SK-N-SH (cell line): Measurements from ENCODE around the gene CABLES2. TPM values are rescaled to one million over a fixed set of nuclear protein-coding genes. Genes with fewer than 3 reads are reported as not detected.

Experiments used
- CTCF ChIA-PET: fragments of 300-600, 350-600 bp; formaldehyde crosslinking; extraction: SDS; loops from one replicate; lab custom pipeline; 2021; lab: Yijun Ruan, JAX
- POLR2A ChIA-PET: fragments of 350-600 bp; sonication (Branson Sonifier 250); formaldehyde crosslinking; extraction: SDS; loops from one replicate; lab custom pipeline; 2020; ENCODE audit warnings: antibody characterized with exemption, inconsistent platforms; lab: Yijun Ruan, JAX
- DNase-seq: peaks from one replicate; pipeline ENCODE4 v3.0.0; 2012
- H2AFZ ChIP-seq: fragments of 200-600 bp; sonication (generic); 2 replicates; pipeline ENCODE4 v1.8.1; 2016; ENCODE audit warnings: antibody characterized with exemption, mild to moderate bottlenecking, low read depth
- H3F3A ChIP-seq: fragments of 200-600 bp; sonication (generic); replicated peaks from 2 replicates; pipeline ENCODE3; 2016; ENCODE audit warnings: antibody characterized with exemption, mild to moderate bottlenecking; ENCODE audit not compliant: insufficient read depth
- H3K27ac ChIP-seq, 2 experiments: fragments of 200-500 bp in 1 of 2; fragments of 200-600 bp in 1 of 2; sonication (Bioruptor generic) in 1 of 2; sonication (generic), shearing (Covaris generic) in 1 of 2; 2 replicates each; pipeline versions ENCODE4 v1.5.1 to v1.6.1; 2014 to 2016; ENCODE audit warnings: low read depth in 2 of 2, inconsistent platforms in 1 of 2, low read length in 1 of 2, mild to moderate bottlenecking in 1 of 2, mixed read lengths in 1 of 2
- H3K27me3 ChIP-seq: fragments of 200-600 bp; sonication (generic), shearing (Covaris generic); 2 replicates; pipeline ENCODE4 v1.6.1; 2016; ENCODE audit warnings: mixed run types; ENCODE audit not compliant: insufficient read depth
- H3K36me3 ChIP-seq, 2 experiments: fragments of 200-500 bp in 1 of 2; fragments of 200-600 bp in 1 of 2; sonication (Bioruptor generic) in 1 of 2; sonication (generic) in 1 of 2; replicated peaks in 1 of 2; 2 replicates each; pipeline versions ENCODE3 to v1.5.1; 2014 to 2016; ENCODE audit warnings: low read length in 1 of 2, mild to moderate bottlenecking in 1 of 2; ENCODE audit not compliant: insufficient read depth in 2 of 2, control insufficient read depth in 1 of 2
- H3K4me1 ChIP-seq, 2 experiments: fragments of 200-500 bp in 1 of 2; fragments of 200-600 bp in 1 of 2; sonication (Bioruptor generic) in 1 of 2; sonication (generic), shearing (Covaris generic) in 1 of 2; 2 replicates each; pipeline versions ENCODE4 v1.5.1 to v1.6.1; 2014 to 2016; ENCODE audit warnings: low read depth in 1 of 2, low read length in 1 of 2, mixed run types in 1 of 2; ENCODE audit not compliant: insufficient read depth in 2 of 2, control insufficient read depth in 1 of 2
- H3K4me2 ChIP-seq: fragments of 200-600 bp; sonication (generic), shearing (Covaris generic); 2 replicates; pipeline ENCODE4 v1.6.1; 2017; ENCODE audit warnings: mixed run types
- H3K4me3 ChIP-seq, 2 experiments: fragments of 200-500 bp in 1 of 2; fragments of 200-600 bp in 1 of 2; sonication (Bioruptor generic) in 1 of 2; sonication (generic), shearing (Covaris generic) in 1 of 2; 2 replicates each; pipeline versions ENCODE4 v1.5.1 to v1.8.1; 2014 to 2016; ENCODE audit warnings: low read depth in 2 of 2, inconsistent platforms in 1 of 2, low read length in 1 of 2, mild to moderate bottlenecking in 1 of 2, mixed read lengths in 1 of 2, moderate library complexity in 1 of 2
- H3K79me2 ChIP-seq: fragments of 200-600 bp; sonication (generic); 2 replicates; pipeline ENCODE4 v1.8.1; 2017; ENCODE audit warnings: mild to moderate bottlenecking; ENCODE audit not compliant: insufficient read depth
- H3K9ac ChIP-seq: fragments of 200-600 bp; sonication (generic); 2 replicates; pipeline ENCODE4 v1.6.1; 2017; ENCODE audit warnings: mixed run types
- H3K9me2 ChIP-seq: fragments of 200-600 bp; sonication (generic); 2 replicates; pipeline ENCODE4 v1.6.1; 2017; ENCODE audit warnings: mixed run types
- H3K9me3 ChIP-seq: fragments of 200-600 bp; sonication (generic); 2 replicates; pipeline ENCODE4 v1.6.1; 2017; ENCODE audit warnings: mixed run types, mild to moderate bottlenecking, moderate library complexity
- H4K20me1 ChIP-seq: fragments of 200-600 bp; sonication (generic); 2 replicates; pipeline ENCODE4 v1.6.1; 2017; ENCODE audit warnings: mild to moderate bottlenecking, mixed run types; ENCODE audit not compliant: insufficient read depth
- CHD2 ChIP-seq: fragments of 150-350 bp; IDR thresholded peaks from 2 replicates; pipeline ENCODE4 v1.6.1; 2018; ENCODE audit warnings: low read length; ENCODE audit not compliant: partially characterized antibody
- FOSL2 ChIP-seq: IDR thresholded peaks from 2 replicates; pipeline ENCODE4 v1.4.0; 2012; ENCODE audit warnings: low read depth, mild to moderate bottlenecking, moderate library complexity, borderline replicate concordance
- FOXJ3 ChIP-seq: sonication (generic); formaldehyde crosslinking; IDR thresholded peaks from 2 replicates; pipeline ENCODE4 v1.5.1; 2020; ENCODE audit warnings: mild to moderate bottlenecking, missing genetic modification reagents
- GATA2 ChIP-seq: sonication (generic); formaldehyde crosslinking; IDR thresholded peaks from 2 replicates; pipeline ENCODE4 v1.5.0; 2020; ENCODE audit warnings: mild to moderate bottlenecking, missing genetic modification reagents
- RFX5 ChIP-seq: IDR thresholded peaks from 2 replicates; pipeline ENCODE4 v1.6.1; 2012; ENCODE audit warnings: mild to moderate bottlenecking, improper control_type of control experiment, low read length
- RXRA ChIP-seq: IDR thresholded peaks from 2 replicates; pipeline ENCODE4 v1.4.0; 2012; ENCODE audit warnings: low read depth, mild to moderate bottlenecking, borderline replicate concordance
- SMC3 ChIP-seq: IDR thresholded peaks from 2 replicates; pipeline ENCODE4 v1.6.1; 2012; ENCODE audit warnings: low read depth, low read length, improper control_type of control experiment
- TCF12 ChIP-seq: IDR thresholded peaks from 2 replicates; pipeline ENCODE4 v1.4.0; 2012
- WGBS: methylation state at CpG from one replicate; pipeline ENCODE4 v1.1.6; 2017; ENCODE audit warnings: low lambda C conversion rate; 5-methylcytosine and 5-hydroxymethylcytosine counted together
- polyA plus RNA-seq, 3 experiments: library from polyadenylated mRNA; depleted of rRNA; stranded (reverse); fragments of >200 nt; gene quantifications; 2 replicates each; pipeline ENCODE4 v1.2.3, GENCODE V29; 2012
- TF ChIP-seq, protein P1 (sequence below): fragments of 200-600 bp; sonication (generic); IDR thresholded peaks from 2 replicates; pipeline ENCODE4 v1.6.1; 2017; ENCODE audit warnings: antibody characterized with exemption, mild to moderate bottlenecking, moderate library complexity
- TF ChIP-seq, protein P2 (sequence below): IDR thresholded peaks from 2 replicates; pipeline ENCODE4 v1.4.0; 2012; ENCODE audit warnings: low read depth
- TF ChIP-seq, protein P3 (sequence below): IDR thresholded peaks from 2 replicates; pipeline ENCODE4 v1.4.0; 2012; ENCODE audit warnings: low read depth, borderline replicate concordance

The CABLES2 gene
- polyA plus RNA-seq, 1 of the 3 experiments (the other 2 are of a cell fraction), result 4.8 TPM

DNA sequence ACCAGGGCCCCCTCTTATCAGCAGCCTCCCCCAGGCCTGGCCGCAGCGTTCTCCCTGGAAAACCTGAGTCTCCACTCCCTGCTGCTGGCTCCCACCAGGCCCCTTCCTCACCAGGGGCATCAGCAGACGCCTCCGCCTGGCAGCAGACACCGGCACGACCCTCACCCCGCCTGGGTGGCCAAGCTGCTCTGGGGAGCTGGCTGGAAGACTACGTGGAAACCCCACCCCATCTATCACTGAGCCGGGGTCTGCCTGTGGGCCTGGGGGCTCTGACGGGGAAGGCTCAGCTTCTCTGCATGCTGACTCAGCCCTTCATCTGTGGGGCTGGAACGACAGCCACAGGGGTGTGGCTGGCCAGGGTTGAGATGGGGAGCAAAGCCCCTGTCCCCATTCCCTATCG, 39.4 kb upstream of the CABLES2 start:
- no peak for DNase-seq
- no peak overlapping the region for H3K4me2 ChIP-seq
- H3K27ac ChIP-seq, result no peak overlapping the region
- no peaks in the 10 kb centered on the region for H3K36me3 ChIP-seq
- no peaks in the 10 kb centered on the region for H3K79me2 ChIP-seq
- H3K27me3 ChIP-seq, result no peaks in the 10 kb centered on the region
- POLR2A ChIA-PET, result no interaction called here
- 56% methylated on average over 8 of the region's 12 CpGs for WGBS
- H3K9ac ChIP-seq, result no peak overlapping the region
- H4K20me1 ChIP-seq, result no peaks in the 10 kb centered on the region
- no peaks in the 10 kb centered on the region for H3K9me2 ChIP-seq
- H3K4me3 ChIP-seq, result no peak overlapping the region
- no peaks in the 10 kb centered on the region for H3K9me3 ChIP-seq
- TF ChIP-seq TCF12, result no peak
- no peak for TF ChIP-seq SMC3
- TF ChIP-seq, protein P1, sequence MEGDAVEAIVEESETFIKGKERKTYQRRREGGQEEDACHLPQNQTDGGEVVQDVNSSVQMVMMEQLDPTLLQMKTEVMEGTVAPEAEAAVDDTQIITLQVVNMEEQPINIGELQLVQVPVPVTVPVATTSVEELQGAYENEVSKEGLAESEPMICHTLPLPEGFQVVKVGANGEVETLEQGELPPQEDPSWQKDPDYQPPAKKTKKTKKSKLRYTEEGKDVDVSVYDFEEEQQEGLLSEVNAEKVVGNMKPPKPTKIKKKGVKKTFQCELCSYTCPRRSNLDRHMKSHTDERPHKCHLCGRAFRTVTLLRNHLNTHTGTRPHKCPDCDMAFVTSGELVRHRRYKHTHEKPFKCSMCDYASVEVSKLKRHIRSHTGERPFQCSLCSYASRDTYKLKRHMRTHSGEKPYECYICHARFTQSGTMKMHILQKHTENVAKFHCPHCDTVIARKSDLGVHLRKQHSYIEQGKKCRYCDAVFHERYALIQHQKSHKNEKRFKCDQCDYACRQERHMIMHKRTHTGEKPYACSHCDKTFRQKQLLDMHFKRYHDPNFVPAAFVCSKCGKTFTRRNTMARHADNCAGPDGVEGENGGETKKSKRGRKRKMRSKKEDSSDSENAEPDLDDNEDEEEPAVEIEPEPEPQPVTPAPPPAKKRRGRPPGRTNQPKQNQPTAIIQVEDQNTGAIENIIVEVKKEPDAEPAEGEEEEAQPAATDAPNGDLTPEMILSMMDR, result no peak
- TF ChIP-seq, protein P2, sequence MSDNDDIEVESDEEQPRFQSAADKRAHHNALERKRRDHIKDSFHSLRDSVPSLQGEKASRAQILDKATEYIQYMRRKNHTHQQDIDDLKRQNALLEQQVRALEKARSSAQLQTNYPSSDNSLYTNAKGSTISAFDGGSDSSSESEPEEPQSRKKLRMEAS, result no peak
- no peaks in the 10 kb centered on the region for H3F3A ChIP-seq
- peaks cover 0 to 8% of the 10 kb centered on the region in 2 experiments; a peak in 1 of 4 replicates for H3K4me1 ChIP-seq
- CTCF ChIA-PET, result interaction anchor here (1.1 kb wide), 1 partner anchor 46 kb away, joined by 3 read pairs; no protein-coding TSS in a partner anchor
- no peak overlapping the region for H2AFZ ChIP-seq

DNA sequence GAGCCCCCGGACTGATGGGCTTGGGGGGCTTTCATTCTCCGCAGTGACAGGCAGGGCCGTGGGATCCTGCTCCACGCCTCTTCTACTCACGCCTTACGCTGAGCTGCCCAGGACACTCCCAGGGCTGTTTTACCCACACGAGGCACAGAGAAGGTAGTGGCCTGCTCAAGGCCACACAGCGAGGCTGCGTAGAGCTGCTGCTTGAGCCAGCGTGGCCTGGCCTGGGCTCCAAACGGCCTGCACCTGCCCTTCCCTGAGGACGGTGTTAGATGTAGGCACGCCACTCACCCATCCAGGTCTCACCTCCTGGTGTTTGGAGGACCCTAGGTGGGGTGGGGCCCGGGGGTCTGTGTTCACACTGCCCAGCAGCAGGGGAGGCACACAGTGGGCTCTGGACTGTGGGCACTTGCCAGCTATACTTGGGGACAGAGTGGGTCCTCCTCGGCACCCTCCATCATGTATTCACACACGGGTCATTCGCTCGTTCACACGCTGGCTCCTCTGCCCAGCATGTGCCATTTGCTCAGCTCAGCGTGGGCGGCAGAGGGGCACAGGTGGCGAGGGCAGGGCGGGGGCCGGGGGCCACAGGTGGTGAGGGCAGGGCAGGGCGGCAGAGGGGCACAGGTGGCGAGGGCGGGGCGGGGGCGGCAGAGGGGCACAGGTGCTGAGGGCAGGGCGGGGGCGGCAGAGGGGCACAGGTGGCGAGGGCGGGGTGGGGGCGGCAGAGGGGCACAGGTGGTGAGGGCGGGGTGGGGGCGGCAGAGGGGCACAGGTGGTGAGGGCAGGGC, 38.7 kb upstream of the CABLES2 start:
- H3K9me2 ChIP-seq, result no peaks in the 10 kb centered on the region
- TF ChIP-seq CHD2, result no peak
- TF ChIP-seq, all 33 proteins: peak for 0
- no peaks in the 10 kb centered on the region for H4K20me1 ChIP-seq
- ChIA-PET CTCF (interaction anchor here (0.6 to 1.1 kb wide), 2 partner anchors 47 to 93 kb away, joined by 3 read pairs; no protein-coding TSS in a partner anchor), POLR2A (no interaction called here)
- no peak for DNase-seq
- H3F3A ChIP-seq, result no peaks in the 10 kb centered on the region
- H3K4me1 ChIP-seq, result peaks cover 0 to 8% of the 10 kb centered on the region in 2 experiments; a peak in 1 of 4 replicates
- H3K4me3 ChIP-seq, result no peak overlapping the region
- no peaks in the 10 kb centered on the region for H3K79me2 ChIP-seq
- H3K4me2 ChIP-seq, result no peak overlapping the region
- WGBS, result 60% methylated on average over 32 of the region's 36 CpGs
- H3K9ac ChIP-seq, result no peak overlapping the region
- no peak overlapping the region for H2AFZ ChIP-seq
- H3K27me3 ChIP-seq, result no peaks in the 10 kb centered on the region; the same call in 1 of the 2 replicates
- H3K9me3 ChIP-seq, result no peaks in the 10 kb centered on the region
- no peak overlapping the region for H3K27ac ChIP-seq
- no peaks in the 10 kb centered on the region for H3K36me3 ChIP-seq

DNA sequence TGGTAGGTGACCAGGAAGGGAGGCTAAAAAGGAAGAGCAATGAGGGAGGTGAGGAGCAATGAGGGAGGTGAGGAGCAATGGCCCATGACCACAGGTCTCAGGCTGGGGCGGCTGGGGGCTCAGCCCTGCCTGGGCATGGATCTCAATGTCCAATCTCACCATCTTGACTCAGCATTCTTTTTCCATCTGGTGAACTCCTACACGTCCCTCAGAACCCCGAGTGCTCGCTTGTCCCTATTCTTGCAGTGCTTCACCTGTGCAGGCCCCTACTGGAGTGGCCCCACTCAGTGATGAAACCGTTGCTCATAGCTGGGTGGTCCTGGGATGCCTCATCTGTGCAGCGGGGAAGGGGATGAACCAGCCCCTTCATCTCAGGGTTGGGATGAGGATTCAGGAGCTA, 37.2 kb upstream of the CABLES2 start:
- Histone ChIP-seq H3K9me2 (no peaks in the 10 kb centered on the region), H3K36me3 (no peaks in the 10 kb centered on the region), H3K9me3 (no peaks in the 10 kb centered on the region), H3K9ac (no peak overlapping the region), H4K20me1 (no peaks in the 10 kb centered on the region), H3K4me1 (no peaks in the 10 kb centered on the region; a peak in 1 of 4 replicates), H3F3A (no peaks in the 10 kb centered on the region), H3K79me2 (no peaks in the 10 kb centered on the region), H3K4me3 (no peak overlapping the region), H3K27ac (no peak overlapping the region), H3K27me3 (no peaks in the 10 kb centered on the region; the same call in 1 of the 2 replicates), H3K4me2 (no peak overlapping the region), H2AFZ (no peak overlapping the region)
- DNase-seq, result no peak
- WGBS, result 60% methylated on average over 6 of the region's 6 CpGs
- ChIA-PET CTCF (interaction anchor here (0.6 to 1.7 kb wide), 3 partner anchors 15 to 50 kb away, joined by 3 to 5 read pairs (median 3); no protein-coding TSS in a partner anchor), POLR2A (no interaction called here)
- TF ChIP-seq RFX5, result no peak
- TF ChIP-seq, protein P3, sequence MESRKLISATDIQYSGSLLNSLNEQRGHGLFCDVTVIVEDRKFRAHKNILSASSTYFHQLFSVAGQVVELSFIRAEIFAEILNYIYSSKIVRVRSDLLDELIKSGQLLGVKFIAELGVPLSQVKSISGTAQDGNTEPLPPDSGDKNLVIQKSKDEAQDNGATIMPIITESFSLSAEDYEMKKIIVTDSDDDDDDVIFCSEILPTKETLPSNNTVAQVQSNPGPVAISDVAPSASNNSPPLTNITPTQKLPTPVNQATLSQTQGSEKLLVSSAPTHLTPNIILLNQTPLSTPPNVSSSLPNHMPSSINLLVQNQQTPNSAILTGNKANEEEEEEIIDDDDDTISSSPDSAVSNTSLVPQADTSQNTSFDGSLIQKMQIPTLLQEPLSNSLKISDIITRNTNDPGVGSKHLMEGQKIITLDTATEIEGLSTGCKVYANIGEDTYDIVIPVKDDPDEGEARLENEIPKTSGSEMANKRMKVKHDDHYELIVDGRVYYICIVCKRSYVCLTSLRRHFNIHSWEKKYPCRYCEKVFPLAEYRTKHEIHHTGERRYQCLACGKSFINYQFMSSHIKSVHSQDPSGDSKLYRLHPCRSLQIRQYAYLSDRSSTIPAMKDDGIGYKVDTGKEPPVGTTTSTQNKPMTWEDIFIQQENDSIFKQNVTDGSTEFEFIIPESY, result no peak
- TF ChIP-seq FOXJ3 (CRISPR knock-in tag), result no peak
- no peak for TF ChIP-seq GATA2 (CRISPR knock-in tag)
- TF ChIP-seq FOSL2, result no peak
- TF ChIP-seq, protein P1, result no peak
- TF ChIP-seq RXRA, result no peak
- TF ChIP-seq, protein P2, result no peak
- no peak for TF ChIP-seq SMC3
